SK-N-SH treated with all-trans-retinoic acid at 6 μM for 48 hours (cell line): ENCODE results near the gene CHRNA9.

Experiments
- ARNTL ChIP-seq: fragments of 450-650 bp; formaldehyde crosslinking; IDR thresholded peaks from 2 replicates; pipeline ENCODE4 v1.5.0; 2020; ENCODE audit warnings: low read depth, mild to moderate bottlenecking, moderate library complexity, borderline replicate concordance
- CSDC2 ChIP-seq: fragments of 250-450 bp; sonication (Bioruptor Pico); IDR thresholded peaks from 2 replicates; pipeline ENCODE4 v1.5.0; 2020; ENCODE audit warnings: mild to moderate bottlenecking, moderate library complexity
- ISL1 ChIP-seq: fragments of 250-450 bp; sonication (Bioruptor Pico); IDR thresholded peaks from 2 replicates; pipeline ENCODE4 v2.1.2; 2022; ENCODE audit warnings: mild to moderate bottlenecking, moderate library complexity
- OSR1 ChIP-seq: fragments of 250-450 bp; sonication (Bioruptor Pico); IDR thresholded peaks from 2 replicates; pipeline ENCODE4 v1.8.0; 2022; ENCODE audit warnings: moderate library complexity, mild to moderate bottlenecking, inconsistent platforms
- PATZ1 ChIP-seq: fragments of 250-450 bp; sonication (Bioruptor Pico); IDR thresholded peaks from 2 replicates; pipeline ENCODE4 v1.8.0; 2020; ENCODE audit warnings: mild to moderate bottlenecking, moderate library complexity, borderline replicate concordance
- POU6F1 ChIP-seq: fragments of 250-450 bp; sonication (Bioruptor Pico); IDR thresholded peaks from 2 replicates; pipeline ENCODE4 v1.8.0; 2021; ENCODE audit warnings: low read depth, mild to moderate bottlenecking, moderate library complexity, borderline replicate concordance
- RARB ChIP-seq: fragments of 250-450 bp; sonication (Bioruptor Pico); IDR thresholded peaks from 2 replicates; pipeline ENCODE4 v1.8.0; 2021; ENCODE audit warnings: mild to moderate bottlenecking, moderate library complexity
- TOX ChIP-seq: fragments of 250-450 bp; sonication (Bioruptor Pico); IDR thresholded peaks from 2 replicates; pipeline ENCODE4 v1.8.0; 2021; ENCODE audit warnings: mild to moderate bottlenecking, moderate library complexity, borderline replicate concordance
- ZC3H10 ChIP-seq: fragments of 250-450 bp; sonication (Bioruptor Pico); IDR thresholded peaks from 2 replicates; pipeline ENCODE4 v1.5.1; 2021; ENCODE audit warnings: mild to moderate bottlenecking, moderate library complexity
- ZNF70 ChIP-seq: fragments of 450-650 bp; formaldehyde crosslinking; IDR thresholded peaks from 2 replicates; pipeline ENCODE4 v1.5.0; 2020; ENCODE audit warnings: mild to moderate bottlenecking, moderate library complexity
- ZNF8 ChIP-seq: fragments of 450-650 bp; formaldehyde crosslinking; IDR thresholded peaks from 2 replicates; pipeline ENCODE4 v1.5.0; 2020; ENCODE audit warnings: mild to moderate bottlenecking, moderate library complexity

- TF ChIP-seq ARNTL (CRISPR knock-in tag): no peak
- no peak for TF ChIP-seq RARB (CRISPR knock-in tag)
- TF ChIP-seq PATZ1 (CRISPR knock-in tag): no peak
- TF ChIP-seq CSDC2 (CRISPR knock-in tag): no peak
- TF ChIP-seq ZNF8 (CRISPR knock-in tag): no peak
- no peak for TF ChIP-seq ISL1 (CRISPR knock-in tag)
- TF ChIP-seq TOX (CRISPR knock-in tag): no peak
- no peak for TF ChIP-seq OSR1 (CRISPR knock-in tag)
- TF ChIP-seq ZNF70 (CRISPR knock-in tag): no peak
- no peak for TF ChIP-seq ZC3H10 (CRISPR knock-in tag)
- no peak for TF ChIP-seq POU6F1 (CRISPR knock-in tag)
These were observed 24.9 kb upstream of the CHRNA9 start for GRCh38 chr4:40310225-40310624.
